ENCODE results near the gene SNCB.
"Not testable (repeated sequence)": the region's sequence is repeated elsewhere in the genome, so short reads cannot be mapped to it uniquely, and the experiment has no call there.

Gene SNCB

GRCh38 chr5:176596689-176597416, 33.5 kb downstream of the SNCB start:
- DNase-seq, result no peak

DNA sequence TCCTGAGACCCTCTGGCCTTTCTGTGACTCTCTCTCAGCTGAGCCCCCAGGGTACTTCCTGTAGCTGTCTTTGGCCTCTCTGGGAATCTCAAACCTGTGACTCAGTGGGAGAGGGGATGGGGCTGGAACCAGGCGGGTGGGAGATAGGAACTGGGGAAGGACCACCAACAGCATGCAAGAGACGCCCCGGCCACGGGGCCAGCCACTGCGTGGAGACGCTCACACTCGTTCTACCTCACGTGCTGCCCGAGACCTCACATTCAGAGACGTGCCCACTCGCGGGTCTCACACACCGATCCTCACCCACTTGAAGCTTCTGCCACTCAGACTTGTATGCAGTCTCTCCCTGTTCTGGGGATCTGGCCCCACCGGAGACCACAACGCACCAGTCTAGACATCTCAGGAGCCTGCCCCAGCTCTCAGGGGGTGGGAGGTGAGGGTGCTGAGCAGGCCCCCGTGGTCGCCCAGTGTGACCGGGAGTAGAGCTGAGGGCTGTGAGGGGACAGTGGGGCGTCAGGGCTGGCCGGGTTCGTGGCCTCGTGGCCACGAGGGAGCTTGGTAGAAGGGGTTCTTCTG, 34.2 kb downstream of the SNCB start:
- DNase-seq, result no peak

GRCh38 chr5:176595386-176595943, 34.9 kb downstream of the SNCB start:
- DNase-seq, result no peak

- DNase-seq, result no peak
Measured at GRCh38 chr5:176594554-176594953, 35.8 kb downstream of the SNCB start.

DNA sequence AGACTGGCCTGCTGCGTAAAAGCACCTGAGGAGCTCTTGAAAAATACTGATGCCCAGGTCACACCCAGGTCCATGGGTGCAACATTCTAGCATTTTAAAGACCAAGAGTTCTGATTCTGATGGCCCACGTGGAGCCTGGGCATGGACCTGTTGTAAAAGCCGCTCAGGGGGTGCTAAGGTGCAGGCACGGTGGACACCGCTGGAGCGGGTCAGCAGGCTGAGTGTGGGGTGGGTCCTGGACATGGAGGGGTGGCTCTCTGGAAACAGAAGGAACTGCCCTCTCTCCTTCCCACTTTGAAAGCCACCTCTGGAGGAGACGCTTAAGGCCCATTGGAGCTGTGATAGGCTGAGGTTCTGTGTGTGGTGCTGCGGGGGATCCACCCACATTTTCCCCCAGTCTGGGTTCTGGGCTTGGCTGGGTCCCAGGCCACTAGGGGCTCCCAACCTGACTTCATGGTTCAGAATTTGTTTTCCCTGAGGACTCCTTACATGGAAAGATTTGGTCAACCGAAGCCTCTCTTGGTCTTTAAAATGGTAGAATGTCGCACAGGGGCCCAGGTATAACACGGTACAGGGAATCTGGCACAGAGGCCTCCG, 37.0 kb downstream of the SNCB start:
- no peak for DNase-seq

DNA sequence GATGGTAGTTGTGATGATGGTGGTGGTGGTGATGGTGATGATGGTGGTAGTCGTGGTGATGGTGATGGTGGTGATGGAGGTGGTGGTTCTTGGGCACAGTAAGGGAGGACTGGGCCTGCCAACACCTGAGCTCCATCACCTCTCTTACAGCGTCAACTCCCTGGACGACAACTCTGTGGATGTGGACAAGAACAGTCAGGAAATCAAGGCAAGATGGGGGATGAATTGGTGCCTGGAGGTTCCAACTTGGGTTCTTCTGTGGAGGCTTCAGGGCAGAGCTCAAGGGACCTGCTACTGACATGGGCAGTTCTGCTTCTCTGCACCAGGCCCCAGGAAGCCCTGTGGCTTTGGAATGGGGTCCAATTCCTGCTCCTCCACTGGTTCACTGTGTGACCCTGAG, 37.8 kb downstream of the SNCB start:
- no peak for DNase-seq

DNA sequence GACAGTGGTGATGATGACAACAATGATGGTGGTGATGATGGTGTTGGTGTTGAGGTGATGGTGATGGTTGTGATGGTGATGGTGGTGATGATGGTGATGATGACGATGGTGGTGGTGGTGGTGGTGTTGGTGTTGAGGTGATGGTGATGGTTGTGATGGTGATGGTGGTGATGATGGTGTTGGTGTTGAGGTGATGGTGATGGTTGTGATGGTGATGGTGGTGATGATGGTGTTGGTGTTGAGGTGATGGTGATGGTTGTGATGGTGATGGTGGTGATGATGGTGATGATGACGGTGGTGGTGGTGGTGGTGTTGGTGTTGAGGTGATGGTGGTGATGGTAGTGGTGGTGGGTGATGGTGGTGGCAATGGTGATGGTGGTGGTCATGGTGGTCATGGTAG, 38.7 kb downstream of the SNCB start:
- DNase-seq, result not testable (repeated sequence)

- no peak for DNase-seq
Measured at GRCh38 chr5:176590035-176590717, 40.2 kb downstream of the SNCB start.

- DNase-seq, result no peak
Measured at GRCh38 chr5:176589039-176589769, 41.1 kb downstream of the SNCB start.

DNA sequence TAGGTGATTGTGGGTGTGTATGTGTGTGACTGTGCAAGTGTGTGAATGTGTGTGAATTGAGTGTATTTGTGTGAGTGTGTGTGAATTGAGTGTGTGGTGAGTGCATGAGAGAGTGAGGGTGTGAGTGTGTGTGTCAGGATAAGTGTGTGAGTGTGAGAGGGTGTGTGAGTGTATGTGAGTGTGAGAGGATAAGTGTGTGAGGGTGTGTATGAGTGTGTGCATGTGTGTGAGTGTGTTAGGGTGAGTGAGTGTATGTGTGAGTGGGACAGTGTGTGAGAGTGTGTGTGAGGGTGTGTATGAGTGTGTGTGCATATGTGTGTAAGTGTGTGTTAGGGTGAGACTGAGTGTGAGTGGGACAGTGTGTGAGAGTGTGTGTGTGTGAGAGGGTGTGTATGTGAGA, 42.0 kb downstream of the SNCB start:
- no peak for DNase-seq

GRCh38 chr5:176587398-176587797, 42.9 kb downstream of the SNCB start:
- no peak for DNase-seq

DNA sequence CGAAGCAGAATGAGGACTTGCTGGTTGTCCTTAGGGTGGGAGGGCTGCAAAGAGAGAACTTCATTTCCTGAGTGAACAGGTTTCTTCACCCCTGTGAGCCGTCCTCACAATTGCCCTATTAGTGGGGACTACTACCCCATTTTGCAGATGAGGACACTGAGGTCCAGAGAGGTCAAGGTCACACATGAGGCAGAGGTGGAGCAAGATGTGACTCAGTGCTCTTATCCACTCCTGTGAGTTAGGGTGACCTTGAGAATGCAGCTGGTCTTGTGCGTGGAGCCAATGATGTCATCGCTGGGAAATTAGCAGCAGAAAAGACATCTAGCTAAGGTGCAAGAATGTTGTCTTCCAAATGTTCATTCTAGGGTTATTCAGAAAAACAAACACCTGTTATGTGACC, 47.3 kb downstream of the SNCB start:
- DNase-seq, result no peak

GRCh38 chr5:176581361-176581760, 49.0 kb downstream of the SNCB start:
- DNase-seq, result no peak

DNA sequence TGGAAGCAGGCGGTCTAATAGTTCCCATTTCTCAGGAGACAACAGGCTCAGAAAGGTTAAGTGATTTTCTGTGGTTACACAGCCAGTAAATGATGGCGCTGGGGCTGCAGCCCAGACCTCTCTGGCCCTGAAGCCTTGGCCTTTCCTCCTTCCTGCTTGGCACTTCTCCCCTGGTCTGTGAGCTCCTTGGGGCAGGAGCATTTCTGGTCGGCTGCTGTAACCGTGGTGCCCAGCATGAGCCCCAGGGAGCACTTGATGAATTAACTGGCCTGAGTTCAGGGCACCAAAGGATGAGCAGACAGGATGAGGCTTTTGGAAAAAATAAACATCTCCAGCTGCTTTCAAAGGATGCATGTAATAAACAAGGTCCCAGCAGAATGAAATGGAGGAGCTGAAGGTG, 51.0 kb downstream of the SNCB start:
- no peak for DNase-seq

DNA sequence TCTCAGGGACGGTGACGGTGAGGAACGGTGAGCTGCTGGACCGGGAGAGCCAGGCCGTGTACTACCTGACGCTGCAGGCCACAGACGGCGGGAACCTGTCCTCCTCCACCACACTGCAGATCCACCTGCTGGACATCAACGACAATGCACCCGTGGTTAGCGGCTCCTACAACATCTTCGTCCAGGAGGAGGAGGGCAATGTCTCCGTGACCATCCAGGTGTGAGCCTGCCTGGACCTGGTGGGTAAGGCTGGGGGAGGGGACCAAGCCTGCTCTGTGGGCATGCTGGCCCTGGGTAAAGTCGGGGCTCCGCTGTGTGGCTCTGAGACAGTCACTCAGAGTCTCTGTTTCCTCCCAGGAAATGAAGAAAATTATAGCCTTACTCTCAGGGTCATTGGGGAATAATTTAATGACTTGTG, 51.9 kb downstream of the SNCB start:
- no peak for DNase-seq

GRCh38 chr5:176577312-176578176, 52.8 kb downstream of the SNCB start:
- DNase-seq, result no peak

GRCh38 chr5:176575488-176576422, 54.6 kb downstream of the SNCB start:
- DNase-seq, result no peak

DNA sequence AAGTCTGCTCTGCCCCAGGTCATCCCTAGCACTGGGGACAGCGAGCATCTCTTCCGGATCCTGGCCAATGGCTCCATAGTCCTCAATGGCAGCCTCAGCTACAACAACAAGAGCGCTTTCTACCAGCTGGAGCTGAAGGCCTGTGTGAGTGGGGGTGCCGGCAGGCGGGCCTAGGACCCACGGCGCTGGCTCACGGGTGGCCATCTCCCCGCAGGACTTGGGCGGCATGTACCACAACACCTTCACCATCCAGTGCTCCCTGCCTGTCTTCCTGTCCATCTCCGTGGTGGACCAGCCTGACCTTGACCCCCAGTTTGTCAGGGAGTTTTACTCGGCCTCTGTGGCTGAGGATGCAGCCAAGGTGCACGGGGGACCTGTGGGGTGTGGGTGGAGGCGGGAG, 55.3 kb downstream of the SNCB start:
- no peak for DNase-seq

DNA sequence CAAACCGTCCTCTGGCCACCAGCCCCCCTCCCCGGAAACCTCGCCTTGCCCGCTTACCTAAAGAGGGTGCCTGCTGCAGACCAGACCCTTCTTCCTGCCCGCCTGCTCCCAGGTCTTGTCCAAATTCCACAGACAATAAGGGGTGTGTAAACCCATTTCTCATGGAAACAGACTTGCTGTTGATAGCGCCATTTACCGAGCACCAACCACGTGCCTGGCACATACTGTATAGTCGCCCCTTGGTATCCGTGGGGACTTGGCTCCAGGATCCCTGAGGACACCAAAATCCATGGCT, 56.1 kb downstream of the SNCB start:
- DNase-seq, result no peak

DNA sequence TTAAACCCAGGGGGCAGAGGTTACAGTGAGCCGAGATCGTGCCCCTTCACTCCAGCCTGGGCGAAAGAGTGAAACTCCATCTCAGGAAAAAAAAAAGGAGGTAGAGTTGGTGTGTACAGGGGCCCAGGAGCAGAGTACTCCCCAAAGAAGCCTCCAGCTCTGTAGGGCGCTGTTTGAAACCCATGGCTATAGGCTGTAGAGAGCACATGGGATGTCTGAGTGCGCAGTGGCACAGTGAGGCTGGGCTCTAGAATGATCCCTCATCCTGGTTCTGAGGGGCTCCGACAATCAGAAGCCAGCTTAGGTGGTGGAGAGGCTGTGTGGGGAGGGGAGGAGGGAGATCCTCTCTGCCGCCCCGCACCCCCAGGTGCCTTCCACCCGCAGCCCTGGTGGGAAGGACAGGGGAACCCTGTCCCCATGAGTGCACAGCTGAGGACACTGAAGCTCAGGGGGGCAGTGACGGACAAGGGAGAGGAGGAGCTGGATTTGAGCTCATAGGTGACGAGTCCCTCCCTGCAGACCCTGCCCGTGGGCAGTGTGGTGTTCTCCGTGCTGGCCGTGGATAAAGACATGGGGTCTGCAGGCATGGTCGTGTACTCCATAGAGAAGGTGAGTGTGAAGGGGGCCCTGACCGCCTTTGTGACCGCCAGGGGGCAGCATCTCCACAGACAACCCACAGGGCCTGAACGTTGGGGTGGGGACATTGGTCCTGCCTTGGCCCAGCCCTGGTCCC, 56.6 kb downstream of the SNCB start:
- no peak for DNase-seq
